Smooth muscle cell (in vitro differentiated cells): ENCODE measurements around the gene CEPT1. TPM values are rescaled to one million over a fixed set of nuclear protein-coding genes. Genes with fewer than 3 reads are reported as not detected.

Experiments
- DNase-seq: peaks from one replicate; lab custom pipeline; 2025; ENCODE audit not compliant: unreplicated experiment; lab: John Stamatoyannopoulos, UW
- H2AFZ ChIP-seq: fragments of 200-600 bp; sonication (generic); 2 replicates; pipeline ENCODE4 v1.6.0; 2016; ENCODE audit warnings: antibody characterized with exemption, low read depth, mild to moderate bottlenecking
- H3F3A ChIP-seq: fragments of 200-600 bp; sonication (generic); 2 replicates; pipeline ENCODE4 v1.6.0; 2017; ENCODE audit warnings: antibody characterized with exemption, low read depth
- H3K27ac ChIP-seq: fragments of 200-600 bp; sonication (generic); 2 replicates; pipeline ENCODE4 v1.5.1; 2016; ENCODE audit warnings: low read depth, mild to moderate bottlenecking
- H3K27me3 ChIP-seq: fragments of 200-600 bp; sonication (generic); 2 replicates; pipeline ENCODE4 v1.6.1; 2016; ENCODE audit warnings: low read depth, mild to moderate bottlenecking
- H3K36me3 ChIP-seq: fragments of 200-600 bp; sonication (generic); 2 replicates; pipeline ENCODE4 v1.5.1; 2016; ENCODE audit warnings: low read depth
- H3K4me1 ChIP-seq: fragments of 200-600 bp; sonication (generic); 2 replicates; pipeline ENCODE4 v1.5.1; 2016; ENCODE audit warnings: low read depth
- H3K4me2 ChIP-seq: fragments of 200-600 bp; sonication (generic); 2 replicates; pipeline ENCODE4 v1.6.0; 2016; ENCODE audit warnings: mild to moderate bottlenecking
- H3K4me3 ChIP-seq: fragments of 200-600 bp; sonication (generic); 2 replicates; pipeline ENCODE4 v1.5.1; 2016; ENCODE audit warnings: mild to moderate bottlenecking
- H3K79me2 ChIP-seq: fragments of 200-600 bp; sonication (generic); 2 replicates; pipeline ENCODE4 v1.6.0; 2016; ENCODE audit warnings: low read depth, mild to moderate bottlenecking
- H3K9ac ChIP-seq: fragments of 200-600 bp; sonication (generic); 2 replicates; pipeline ENCODE4 v1.6.0; 2016; ENCODE audit warnings: low read depth
- H3K9me3 ChIP-seq: fragments of 200-600 bp; sonication (generic); replicated peaks from 2 replicates; pipeline ENCODE4 v1.5.1; 2016; ENCODE audit warnings: low read depth
- H4K20me1 ChIP-seq: fragments of 200-600 bp; sonication (generic); 2 replicates; pipeline ENCODE4 v1.6.0; 2016; ENCODE audit warnings: low read depth
- WGBS: methylation state at CpG from one replicate; pipeline ENCODE4 v1.1.7; 2016; ENCODE audit warnings: low lambda C conversion rate; 5-methylcytosine and 5-hydroxymethylcytosine counted together
- polyA plus RNA-seq: library from polyadenylated mRNA; unstranded; fragments of >200 nt; fragmentation: Nextera tagmentation; extraction: Ambion mirVana; gene quantifications from 2 replicates; pipeline ENCODE4 v1.2.1, GENCODE V29; 2016
- total RNA-seq: library from RNA; depleted of rRNA; stranded (reverse); fragments of >200 nt; gene quantifications from 2 replicates; pipeline ENCODE4 v1.2.3, GENCODE V29; 2014
- TF ChIP-seq, protein P1 (sequence below): fragments of 200-600 bp; sonication (generic); IDR thresholded peaks from 2 replicates; pipeline ENCODE4 v1.5.1; 2017; ENCODE audit warnings: borderline replicate concordance, mild to moderate bottlenecking, antibody characterized with exemption; ENCODE audit not compliant: insufficient read depth, poor library complexity, severe bottlenecking

Gene CEPT1
- total and polyA plus RNA-seq, 2 experiments from 2014 or later: 19.4 to 36.8 TPM

DNA sequence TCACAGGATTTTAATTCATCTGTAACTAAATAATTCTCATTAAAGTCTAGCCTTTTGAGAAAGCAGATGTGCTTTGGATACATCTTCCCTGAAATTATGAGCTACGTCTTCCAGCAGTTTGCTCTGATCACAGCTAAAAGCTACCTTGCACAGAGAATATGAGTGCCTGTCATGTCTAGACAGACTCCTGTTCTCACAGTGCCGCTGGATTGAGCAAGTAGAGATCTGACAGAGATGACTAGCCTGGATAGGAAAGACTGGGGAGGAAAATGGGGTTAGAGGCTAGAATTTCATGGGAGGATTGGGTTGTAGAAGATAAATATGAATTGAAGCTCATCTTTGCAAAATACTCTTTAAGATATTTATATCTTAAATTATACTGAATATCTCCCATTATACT is 24.1 kb downstream of the CEPT1 start:
- Histone ChIP-seq H3K4me1 (no peaks in the 10 kb centered on the region), H3K36me3 (peaks cover 16% of the 10 kb centered on the region), H3K9me3 (no peaks in the 10 kb centered on the region), H4K20me1 (peaks cover 15% of the 10 kb centered on the region), H3K27me3 (no peaks in the 10 kb centered on the region), H3K4me3 (no peak overlapping the region), H3K27ac (no peak overlapping the region), H3K4me2 (no peak overlapping the region), H3K9ac (no peak overlapping the region), H3K79me2 (no peaks in the 10 kb centered on the region), H2AFZ (no peak overlapping the region), H3F3A (no peaks in the 10 kb centered on the region)
- WGBS: 76% methylated on average over 2 of the region's 2 CpGs
- DNase-seq: no peak
- TF ChIP-seq, protein P1, sequence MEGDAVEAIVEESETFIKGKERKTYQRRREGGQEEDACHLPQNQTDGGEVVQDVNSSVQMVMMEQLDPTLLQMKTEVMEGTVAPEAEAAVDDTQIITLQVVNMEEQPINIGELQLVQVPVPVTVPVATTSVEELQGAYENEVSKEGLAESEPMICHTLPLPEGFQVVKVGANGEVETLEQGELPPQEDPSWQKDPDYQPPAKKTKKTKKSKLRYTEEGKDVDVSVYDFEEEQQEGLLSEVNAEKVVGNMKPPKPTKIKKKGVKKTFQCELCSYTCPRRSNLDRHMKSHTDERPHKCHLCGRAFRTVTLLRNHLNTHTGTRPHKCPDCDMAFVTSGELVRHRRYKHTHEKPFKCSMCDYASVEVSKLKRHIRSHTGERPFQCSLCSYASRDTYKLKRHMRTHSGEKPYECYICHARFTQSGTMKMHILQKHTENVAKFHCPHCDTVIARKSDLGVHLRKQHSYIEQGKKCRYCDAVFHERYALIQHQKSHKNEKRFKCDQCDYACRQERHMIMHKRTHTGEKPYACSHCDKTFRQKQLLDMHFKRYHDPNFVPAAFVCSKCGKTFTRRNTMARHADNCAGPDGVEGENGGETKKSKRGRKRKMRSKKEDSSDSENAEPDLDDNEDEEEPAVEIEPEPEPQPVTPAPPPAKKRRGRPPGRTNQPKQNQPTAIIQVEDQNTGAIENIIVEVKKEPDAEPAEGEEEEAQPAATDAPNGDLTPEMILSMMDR: no peak

GRCh38 chr1:111172463-111172862 is 32.4 kb downstream of the CEPT1 start:
- H3K36me3 ChIP-seq: peaks cover 12% of the 10 kb centered on the region
- no peak overlapping the region for H3K9ac ChIP-seq
- peaks cover 4% of the 10 kb centered on the region for H3K79me2 ChIP-seq
- no peaks in the 10 kb centered on the region for H3K4me1 ChIP-seq
- TF ChIP-seq, protein P1: no peak
- H3K4me2 ChIP-seq: no peak overlapping the region
- H3K4me3 ChIP-seq: no peak overlapping the region
- H4K20me1 ChIP-seq: peaks cover 3% of the 10 kb centered on the region
- DNase-seq: no peak
- H3F3A ChIP-seq: no peaks in the 10 kb centered on the region
- no peak overlapping the region for H3K27ac ChIP-seq
- no peak overlapping the region for H2AFZ ChIP-seq
- H3K27me3 ChIP-seq: no peaks in the 10 kb centered on the region
- H3K9me3 ChIP-seq: no peaks in the 10 kb centered on the region

GRCh38 chr1:111174070-111174469 is 34.0 kb downstream of the CEPT1 start:
- no peaks in the 10 kb centered on the region for H3F3A ChIP-seq
- no peak overlapping the region for H3K4me3 ChIP-seq
- H3K4me1 ChIP-seq: no peaks in the 10 kb centered on the region
- no peak overlapping the region for H3K27ac ChIP-seq
- DNase-seq: no peak
- no peak overlapping the region for H3K9ac ChIP-seq
- peaks cover 3% of the 10 kb centered on the region for H4K20me1 ChIP-seq
- no peak overlapping the region for H2AFZ ChIP-seq
- peaks cover 4% of the 10 kb centered on the region for H3K79me2 ChIP-seq
- H3K9me3 ChIP-seq: no peaks in the 10 kb centered on the region
- H3K36me3 ChIP-seq: peaks cover 3% of the 10 kb centered on the region
- H3K4me2 ChIP-seq: no peak overlapping the region
- no peaks in the 10 kb centered on the region for H3K27me3 ChIP-seq
- TF ChIP-seq, protein P1: no peak

GRCh38 chr1:111175349-111175748 is 35.3 kb downstream of the CEPT1 start:
- H3K9me3 ChIP-seq: no peaks in the 10 kb centered on the region
- no peak overlapping the region for H3K9ac ChIP-seq
- H3K4me3 ChIP-seq: no peak overlapping the region
- H3K27ac ChIP-seq: no peak overlapping the region
- H3K4me2 ChIP-seq: no peak overlapping the region
- peaks cover 3% of the 10 kb centered on the region for H3K36me3 ChIP-seq
- no peaks in the 10 kb centered on the region for H3F3A ChIP-seq
- 96% methylated on average over 3 of the region's 3 CpGs for WGBS
- TF ChIP-seq, protein P1: no peak
- no peak overlapping the region for H2AFZ ChIP-seq
- peaks cover 2% of the 10 kb centered on the region for H4K20me1 ChIP-seq
- no peaks in the 10 kb centered on the region for H3K4me1 ChIP-seq
- H3K27me3 ChIP-seq: no peaks in the 10 kb centered on the region
- peaks cover 4% of the 10 kb centered on the region for H3K79me2 ChIP-seq
- DNase-seq: no peak
